ENCODE data around the gene UBAC2. TPM values are rescaled to one million over a fixed set of nuclear protein-coding genes. Genes with fewer than 3 reads are reported as not detected.

Gene UBAC2
- total and polyA plus RNA-seq, 2 of the 8 experiments (the other 6 are each of a cell fraction or from before 2014, with no cell fraction given) = 75.9 to 76.9 TPM

- Histone ChIP-seq H2BK20ac (ENCODE audit: low read length) (no peak overlapping the region), H4K8ac (ENCODE audit: extremely low read depth, insufficient read depth, low read length) (no peak overlapping the region), H2BK5ac (ENCODE audit: low read depth, low read length) (no peak overlapping the region), H3K27ac (ENCODE audit: low read depth, low read length) (no peak overlapping the region), H3K4ac (replicated peaks; ENCODE audit: insufficient read length, low read depth, low read length) (no peak overlapping the region), H3K27me3 (replicated peaks in 1 of 4; ENCODE audit: control insufficient read depth in 3 of 4, extremely low read depth in 1 of 4, insufficient read depth in 3 of 4, low read length in 3 of 4) (no peaks in the 10 kb centered on the region), H3K4me2 (ENCODE audit: insufficient read depth in 1 of 2, low read depth in 2 of 2, low read length in 2 of 2) (no peak overlapping the region), H4K91ac (replicated peaks; ENCODE audit: insufficient read length, low read length) (no peak overlapping the region), H3K79me2 (ENCODE audit: control insufficient read depth in 1 of 2, insufficient read depth in 2 of 2, low read length in 2 of 2) (no peaks in the 10 kb centered on the region), H2AK5ac (ENCODE audit: low read depth, low read length) (no peak overlapping the region), H4K20me1 (replicated peaks in 1 of 2; ENCODE audit: control insufficient read depth in 1 of 2, insufficient read depth in 2 of 2, low read length in 2 of 2) (no peaks in the 10 kb centered on the region), H2BK12ac (ENCODE audit: low read depth, low read length) (no peak overlapping the region), H3K56ac (replicated peaks; ENCODE audit: insufficient read length, low read depth, low read length) (no peak overlapping the region), H2BK15ac (ENCODE audit: low read length) (no peak overlapping the region), H3K9ac (replicated peaks in 1 of 4; ENCODE audit: extremely low read depth in 1 of 4, low read depth in 3 of 4, low read length in 3 of 4) (no peak overlapping the region), H3K36me3 (ENCODE audit: control insufficient read depth in 2 of 4, insufficient read depth in 4 of 4, low read length in 3 of 4) (peaks cover 0 to 10% (median 1%) of the 10 kb centered on the region in 4 experiments; a peak in 4 of 8 replicates), H3K4me3 (ENCODE audit: extremely low read depth in 1 of 4, insufficient read depth in 2 of 4, low read depth in 3 of 4, low read length in 4 of 4) (no peak overlapping the region), H3K79me1 (ENCODE audit: low read depth, low read length) (no peaks in the 10 kb centered on the region), H2BK120ac (replicated peaks; ENCODE audit: low read depth, low read length) (no peak overlapping the region), H3K23me2 (ENCODE audit: low read depth, low read length) (no peaks in the 10 kb centered on the region), H3K23ac (ENCODE audit: insufficient read length) (no peak overlapping the region), H2AFZ (ENCODE audit: low read length) (no peak overlapping the region), H3K18ac (ENCODE audit: extremely low read depth, low read length) (no peak overlapping the region), H3K14ac (ENCODE audit: insufficient read length) (no peak overlapping the region), H3K4me1 (replicated peaks in 1 of 4; ENCODE audit: control insufficient read depth in 3 of 4, insufficient read depth in 4 of 4, low read length in 3 of 4) (no peaks in the 10 kb centered on the region), H3K9me3 (ENCODE audit: insufficient read depth in 2 of 2, low read depth in 1 of 2, low read length in 1 of 2) (no peaks in the 10 kb centered on the region), H4K5ac (ENCODE audit: insufficient read length, low read depth, low read length) (no peak overlapping the region)
- FAIRE-seq = no peak
- DNase-seq (ENCODE audit: low read depth in 1 of 2, low spot score in 2 of 2) = no peak
- POLR2A ChIA-PET (ENCODE audit: partially characterized antibody) = no interaction called here
- CTCF ChIA-PET (ENCODE audit: partially characterized antibody) = interaction anchor here (1.2 kb wide), 1 partner anchor 18 kb away, joined by 3 read pairs; no protein-coding TSS in a partner anchor
- TF ChIP-seq RBBP5 (IDR thresholded peaks at IDR 0.05; ENCODE audit: borderline replicate concordance, low read depth, low read length) (no peak), ASH2L (IDR thresholded peaks at IDR 0.05; ENCODE audit: low read length) (no peak), POLR2AphosphoS5 (IDR thresholded peaks at IDR 0.05; ENCODE audit: low read depth, low read length) (no peak), TAF7 (optimal IDR thresholded peaks at IDR 0.05; ENCODE audit: borderline replicate concordance, low read depth, low read length) (no peak), HDAC6 (IDR thresholded peaks at IDR 0.05; ENCODE audit: low read depth, low read length) (no peak), TEAD4 (IDR thresholded peaks at IDR 0.05; ENCODE audit: low read depth, low read length) (no peak), ZNF274 (IDR thresholded peaks at IDR 0.05; ENCODE audit: borderline replicate concordance, extremely low read depth, low read length) (no peak), CBX5 (IDR thresholded peaks at IDR 0.05; ENCODE audit: low read depth, low read length) (no peak), CEBPB (IDR thresholded peaks at IDR 0.05; ENCODE audit: low read depth, low read length) (no peak), EGR1 (IDR thresholded peaks at IDR 0.05; ENCODE audit: borderline replicate concordance, low read depth, low read length) (no peak), TAF1 (IDR thresholded peaks at IDR 0.05; ENCODE audit: low read depth, low read length) (no peak), SUZ12 (IDR thresholded peaks at IDR 0.05; ENCODE audit: low read length) (no peak), RFX5 (IDR thresholded peaks at IDR 0.05; ENCODE audit: borderline replicate concordance, low read depth, low read length) (no peak), BCL11A (IDR thresholded peaks at IDR 0.05; ENCODE audit: low read depth in 2 of 2, low read length in 2 of 2) (no peak), SIN3A (conservative IDR thresholded peaks at IDR 0.05 in 1 of 2, IDR thresholded peaks at IDR 0.05 in 1 of 2; ENCODE audit: low read depth in 1 of 2, low read length in 2 of 2) (no peak), KDM4A (IDR thresholded peaks at IDR 0.05; ENCODE audit: low read depth, low read length, severe bottlenecking) (no peak), SIX5 (IDR thresholded peaks at IDR 0.05; ENCODE audit: low read depth, low read length) (no peak)
Observed at GRCh38 chr13:99321709-99322108, 121.1 kb downstream of the UBAC2 start.
